ENCODE data around the gene AXIN2.

AXIN2 gene

DNA sequence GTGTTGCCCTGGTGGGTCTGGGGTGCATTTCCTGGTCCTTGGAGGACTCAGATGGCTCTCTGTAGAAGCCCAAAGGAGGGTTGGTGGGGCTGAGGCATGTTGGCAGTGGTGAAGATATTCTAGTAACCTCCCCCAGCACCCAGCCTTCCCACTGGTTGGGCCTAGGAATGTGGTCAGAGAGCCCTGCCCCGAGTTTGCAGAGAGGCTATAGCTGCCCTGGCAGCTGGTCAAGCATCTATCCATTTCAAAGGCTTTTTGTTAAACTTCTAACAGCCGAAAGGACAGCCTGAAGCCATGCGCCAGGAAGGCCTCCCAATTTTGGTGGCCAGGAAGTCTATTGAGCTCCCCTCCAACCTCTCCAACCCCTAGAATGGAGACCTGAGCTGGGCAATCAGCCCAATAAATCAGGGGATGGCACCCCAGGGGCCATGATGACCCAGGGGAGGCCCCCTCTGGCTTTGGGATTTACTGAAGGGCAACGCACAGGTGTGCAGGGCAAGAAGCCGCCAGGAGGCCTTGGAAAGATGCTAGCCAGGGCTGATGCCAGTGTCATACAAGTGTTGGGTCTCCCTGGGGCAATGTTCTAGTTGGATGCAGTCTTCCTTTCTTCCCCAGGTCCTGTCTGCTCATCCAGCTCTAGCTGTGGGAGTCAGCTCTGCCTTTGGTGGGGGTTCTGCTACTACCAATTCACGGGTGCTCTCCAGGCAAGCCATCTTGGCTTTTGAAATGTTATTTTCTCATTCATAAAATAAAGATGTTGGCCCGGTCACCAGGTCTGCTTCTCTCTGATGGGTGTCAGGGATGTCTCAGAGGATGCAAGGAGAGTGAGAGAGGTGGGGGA is 30.9 kb upstream of the AXIN2 start:
- WGBS (ENCODE audit: insufficient coverage): 96% methylated on average over 5 of the region's 7 CpGs
- no peaks in the 10 kb centered on the region for H3K36me3 ChIP-seq (ENCODE audit: control insufficient read depth in 4 of 4, insufficient read depth in 4 of 4, low read length in 3 of 4)
- peaks cover 0 to 10% (median 7%) of the 10 kb centered on the region in 4 experiments for H3K4me1 ChIP-seq (ENCODE audit: control extremely low read depth in 1 of 4, control insufficient read depth in 4 of 4, insufficient read depth in 4 of 4, low read length in 3 of 4)
- no peak overlapping the region for H3K4me3 ChIP-seq (ENCODE audit: control insufficient read depth in 1 of 7, extremely low read depth in 1 of 7, insufficient read depth in 4 of 7, low read depth in 2 of 7, low read length in 6 of 7)
- no peaks in the 10 kb centered on the region for H3K9me3 ChIP-seq (ENCODE audit: control extremely low read depth in 1 of 5, control insufficient read depth in 4 of 5, insufficient read depth in 2 of 5, low read depth in 1 of 5, low read length in 4 of 5)
- DNase-seq: no peak
- H3K27me3 ChIP-seq (replicated peaks in 2 of 5; ENCODE audit: control insufficient read depth in 4 of 5, insufficient read depth in 5 of 5, low read length in 4 of 5): peaks cover 0 to 28% (median 14%) of the 10 kb centered on the region in 5 experiments
- ChIA-PET CTCF (no interaction called here), POLR2A (no interaction called here)
- no peak overlapping the region for H3K27ac ChIP-seq (ENCODE audit: insufficient read depth in 1 of 2, low read depth in 1 of 2, low read length in 2 of 2, poor library complexity in 1 of 2, severe bottlenecking in 2 of 2)

DNA sequence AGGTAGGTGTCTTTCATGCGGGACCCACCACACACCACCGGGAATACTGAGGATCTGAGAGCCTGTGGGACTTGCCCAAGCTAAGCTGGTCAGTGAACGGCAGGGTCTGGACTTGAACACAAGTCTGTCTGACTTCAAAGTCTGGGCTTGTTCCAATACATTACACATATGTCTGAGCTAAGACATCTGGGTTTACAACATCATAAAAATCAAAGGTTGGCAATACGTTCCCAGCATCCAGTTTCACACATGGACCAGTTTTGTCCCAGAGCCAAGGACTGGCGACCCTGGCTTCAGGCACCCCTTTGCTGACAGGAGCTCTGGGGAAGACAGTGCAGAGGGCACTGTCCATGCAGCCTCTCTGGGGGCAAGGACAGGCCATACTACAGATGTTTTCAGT is 27.9 kb upstream of the AXIN2 start:
- Histone ChIP-seq H3K4me3 (ENCODE audit: control insufficient read depth in 1 of 7, extremely low read depth in 1 of 7, insufficient read depth in 4 of 7, low read depth in 2 of 7, low read length in 6 of 7) (no peak overlapping the region), H3K4me1 (ENCODE audit: control extremely low read depth in 1 of 4, control insufficient read depth in 4 of 4, insufficient read depth in 4 of 4, low read length in 3 of 4) (peaks cover 0 to 8% (median 7%) of the 10 kb centered on the region in 4 experiments), H3K36me3 (ENCODE audit: control insufficient read depth in 4 of 4, insufficient read depth in 4 of 4, low read length in 3 of 4) (no peaks in the 10 kb centered on the region), H3K27me3 (replicated peaks in 2 of 5; ENCODE audit: control insufficient read depth in 4 of 5, insufficient read depth in 5 of 5, low read length in 4 of 5) (peaks cover 0 to 22% (median 13%) of the 10 kb centered on the region in 5 experiments), H3K9me3 (ENCODE audit: control extremely low read depth in 1 of 5, control insufficient read depth in 4 of 5, insufficient read depth in 2 of 5, low read depth in 1 of 5, low read length in 4 of 5) (no peaks in the 10 kb centered on the region), H3K27ac (ENCODE audit: insufficient read depth in 1 of 2, low read depth in 1 of 2, low read length in 2 of 2, poor library complexity in 1 of 2, severe bottlenecking in 2 of 2) (no peak overlapping the region)
- ChIA-PET POLR2A (no interaction called here), CTCF (no interaction called here)
- 93% methylated on average over 5 of the region's 5 CpGs for WGBS (ENCODE audit: insufficient coverage)
- no peak for DNase-seq

DNA sequence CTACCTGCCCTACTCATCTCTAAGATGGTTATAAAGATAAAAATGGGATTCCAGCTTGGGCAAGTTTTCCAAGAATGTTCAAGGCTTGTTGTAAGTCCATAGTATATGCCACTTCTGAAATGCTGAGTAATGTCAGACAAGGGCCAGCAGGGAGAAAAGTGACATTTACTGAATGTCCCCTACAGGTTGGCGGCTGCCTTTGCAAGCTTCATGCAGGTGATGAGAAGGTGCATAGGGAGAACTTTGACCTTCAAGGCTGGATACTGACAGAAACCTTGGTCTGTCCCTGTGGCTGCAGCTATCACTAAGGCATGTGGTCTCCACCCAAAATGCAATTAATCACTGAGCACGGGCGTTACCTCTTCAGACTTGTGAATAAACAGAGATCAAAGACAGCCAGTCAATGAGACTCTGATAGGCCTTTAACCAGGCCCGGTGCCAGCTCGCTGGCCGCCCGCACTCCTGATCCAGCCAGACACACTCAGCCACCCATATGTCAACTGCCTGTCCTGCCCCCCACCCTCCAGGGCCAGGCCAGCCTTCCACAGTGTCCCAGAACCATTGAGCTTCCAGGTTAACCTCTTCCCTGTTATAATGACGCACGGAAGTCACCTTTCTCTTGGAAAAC is 26.8 kb upstream of the AXIN2 start:
- CTCF ChIA-PET: interaction anchor here (0.5 to 1.3 kb wide), 2 partner anchors 10 to 479 kb away, joined by 3 to 4 read pairs; no protein-coding TSS in a partner anchor
- Histone ChIP-seq H3K36me3 (ENCODE audit: control insufficient read depth in 4 of 4, insufficient read depth in 4 of 4, low read length in 3 of 4) (no peaks in the 10 kb centered on the region), H3K4me1 (ENCODE audit: control extremely low read depth in 1 of 4, control insufficient read depth in 4 of 4, insufficient read depth in 4 of 4, low read length in 3 of 4) (no peaks in the 10 kb centered on the region), H3K4me3 (ENCODE audit: control insufficient read depth in 1 of 7, extremely low read depth in 1 of 7, insufficient read depth in 4 of 7, low read depth in 2 of 7, low read length in 6 of 7) (no peak overlapping the region), H3K27me3 (replicated peaks in 2 of 5; ENCODE audit: control insufficient read depth in 4 of 5, insufficient read depth in 5 of 5, low read length in 4 of 5) (peaks cover 0 to 14% (median 6%) of the 10 kb centered on the region in 5 experiments), H3K9me3 (ENCODE audit: control extremely low read depth in 1 of 5, control insufficient read depth in 4 of 5, insufficient read depth in 2 of 5, low read depth in 1 of 5, low read length in 4 of 5) (no peaks in the 10 kb centered on the region), H3K27ac (ENCODE audit: insufficient read depth in 1 of 2, low read depth in 1 of 2, low read length in 2 of 2, poor library complexity in 1 of 2, severe bottlenecking in 2 of 2) (no peak overlapping the region)
- 95% methylated on average over 9 of the region's 9 CpGs for WGBS (ENCODE audit: insufficient coverage)
- DNase-seq: no peak
- POLR2A ChIA-PET: no interaction called here

DNA sequence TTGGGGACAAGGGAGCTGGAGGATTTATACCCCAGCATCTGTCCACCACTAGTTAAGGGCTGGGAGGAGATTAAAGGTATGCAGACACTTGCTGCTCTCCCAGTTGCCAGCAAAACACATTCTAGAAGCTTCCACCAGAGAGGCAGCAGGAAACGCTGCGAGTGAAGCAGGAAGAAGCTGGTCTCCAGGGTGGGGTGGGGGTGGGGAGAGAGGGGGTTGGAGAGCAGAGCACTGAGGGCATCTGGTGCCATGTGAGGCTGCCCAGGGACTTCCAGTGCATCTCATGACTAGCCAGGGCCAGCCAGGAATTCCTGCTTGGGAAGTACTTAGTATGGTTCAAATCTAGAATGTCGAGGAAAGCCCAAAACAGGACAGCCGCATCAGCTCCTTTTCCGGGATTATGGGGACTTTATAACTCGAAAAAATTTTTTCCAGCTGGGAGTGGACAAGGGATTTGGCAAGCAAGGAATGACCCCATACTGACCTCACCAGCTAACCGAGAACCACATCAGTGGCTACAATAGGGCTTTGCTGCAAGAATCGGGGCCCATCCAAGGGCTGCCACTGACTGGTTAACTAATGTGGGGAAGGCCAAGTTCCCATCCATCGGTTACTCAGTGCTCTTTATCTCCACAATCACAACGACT is 26.2 kb upstream of the AXIN2 start:
- Histone ChIP-seq H3K36me3 (ENCODE audit: control insufficient read depth in 4 of 4, insufficient read depth in 4 of 4, low read length in 3 of 4) (no peaks in the 10 kb centered on the region), H3K4me3 (ENCODE audit: control insufficient read depth in 1 of 7, extremely low read depth in 1 of 7, insufficient read depth in 4 of 7, low read depth in 2 of 7, low read length in 6 of 7) (no peak overlapping the region), H3K27ac (ENCODE audit: insufficient read depth in 1 of 2, low read depth in 1 of 2, low read length in 2 of 2, poor library complexity in 1 of 2, severe bottlenecking in 2 of 2) (no peak overlapping the region), H3K27me3 (replicated peaks in 2 of 5; ENCODE audit: control insufficient read depth in 4 of 5, insufficient read depth in 5 of 5, low read length in 4 of 5) (peaks cover 0 to 8% (median 2%) of the 10 kb centered on the region in 5 experiments), H3K4me1 (ENCODE audit: control extremely low read depth in 1 of 4, control insufficient read depth in 4 of 4, insufficient read depth in 4 of 4, low read length in 3 of 4) (no peaks in the 10 kb centered on the region), H3K9me3 (ENCODE audit: control extremely low read depth in 1 of 5, control insufficient read depth in 4 of 5, insufficient read depth in 2 of 5, low read depth in 1 of 5, low read length in 4 of 5) (no peaks in the 10 kb centered on the region)
- DNase-seq: no peak
- ChIA-PET POLR2A (no interaction called here), CTCF (interaction anchor here (1.3 kb wide), 1 partner anchor 9 kb away, joined by 4 read pairs; no protein-coding TSS in a partner anchor)
- 79% methylated on average over 7 of the region's 10 CpGs for WGBS (ENCODE audit: insufficient coverage)

DNA sequence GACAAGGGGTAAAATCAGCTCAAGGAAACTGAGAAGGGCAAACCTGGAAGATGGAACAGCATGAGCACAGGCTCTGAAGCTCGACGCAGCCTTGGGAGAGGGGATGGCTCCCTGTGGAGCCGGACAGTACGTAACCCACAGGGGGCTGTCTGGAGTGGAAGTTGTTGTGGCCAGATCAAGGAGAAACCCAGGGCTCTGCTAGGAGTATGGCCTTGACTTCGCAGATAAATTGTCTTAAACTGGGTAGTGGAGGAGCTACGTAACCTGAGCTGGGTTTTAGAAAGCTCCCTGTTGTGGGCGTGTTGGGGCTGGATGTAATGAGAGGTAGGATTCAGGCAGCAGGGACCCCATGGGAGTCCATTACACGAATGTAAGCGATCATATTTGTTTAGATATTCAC is 25.5 kb upstream of the AXIN2 start:
- no peaks in the 10 kb centered on the region for H3K4me1 ChIP-seq (ENCODE audit: control extremely low read depth in 1 of 4, control insufficient read depth in 4 of 4, insufficient read depth in 4 of 4, low read length in 3 of 4)
- DNase-seq: no peak
- WGBS (ENCODE audit: insufficient coverage): 98% methylated on average over 6 of the region's 9 CpGs
- ChIA-PET POLR2A (no interaction called here), CTCF (no interaction called here)
- peaks cover 0 to 2% (median 0%) of the 10 kb centered on the region in 5 experiments for H3K27me3 ChIP-seq (replicated peaks in 2 of 5; ENCODE audit: control insufficient read depth in 4 of 5, insufficient read depth in 5 of 5, low read length in 4 of 5)
- no peak overlapping the region for H3K4me3 ChIP-seq (ENCODE audit: control insufficient read depth in 1 of 7, extremely low read depth in 1 of 7, insufficient read depth in 4 of 7, low read depth in 2 of 7, low read length in 6 of 7)
- H3K27ac ChIP-seq (ENCODE audit: insufficient read depth in 1 of 2, low read depth in 1 of 2, low read length in 2 of 2, poor library complexity in 1 of 2, severe bottlenecking in 2 of 2): no peak overlapping the region
- H3K36me3 ChIP-seq (ENCODE audit: control insufficient read depth in 4 of 4, insufficient read depth in 4 of 4, low read length in 3 of 4): no peaks in the 10 kb centered on the region
- no peaks in the 10 kb centered on the region for H3K9me3 ChIP-seq (ENCODE audit: control extremely low read depth in 1 of 5, control insufficient read depth in 4 of 5, insufficient read depth in 2 of 5, low read depth in 1 of 5, low read length in 4 of 5)

DNA sequence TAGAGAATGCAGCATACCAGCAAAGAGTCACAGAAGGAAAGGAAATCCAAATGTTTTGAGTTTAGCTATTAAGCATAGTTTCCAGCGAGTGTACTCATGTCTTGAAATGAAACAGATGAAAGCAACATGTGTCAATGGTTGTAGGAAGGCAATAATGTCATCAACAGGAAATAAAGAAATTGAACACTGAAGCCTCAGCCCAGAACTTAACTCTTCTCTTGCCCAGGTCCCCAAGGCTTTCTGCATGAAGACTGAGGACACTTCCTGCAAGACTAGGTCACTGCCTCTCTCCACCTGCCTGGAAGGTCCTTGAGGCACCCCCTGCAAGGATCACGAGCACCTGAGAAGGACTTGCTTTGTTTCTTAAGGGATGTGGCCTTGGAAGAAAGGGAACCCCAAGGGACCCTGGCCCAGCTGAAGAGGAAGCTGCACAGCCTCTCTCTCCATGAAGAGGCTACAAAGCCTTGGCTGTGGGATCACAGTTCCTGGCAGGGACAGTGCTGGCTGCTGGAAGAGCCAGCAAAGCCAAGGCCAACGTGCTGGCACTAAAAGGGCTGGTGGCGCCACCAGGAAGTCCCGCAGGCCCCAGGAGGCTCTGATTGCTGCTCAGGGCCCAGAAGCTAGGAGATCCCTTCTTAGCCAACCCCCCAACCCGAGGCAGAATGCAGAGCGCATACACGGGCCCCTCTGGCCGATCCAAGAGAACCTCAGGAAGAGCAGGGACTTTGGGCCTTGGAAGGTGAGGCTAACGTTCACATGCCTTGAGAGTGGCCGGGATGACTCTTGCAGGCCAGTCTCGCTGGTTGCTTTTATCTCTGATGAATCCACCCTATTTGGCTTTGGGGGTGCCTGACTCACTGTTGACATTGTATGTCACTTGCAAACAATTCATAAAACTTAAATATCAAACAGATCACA is 23.4 kb upstream of the AXIN2 start:
- Histone ChIP-seq H3K4me1 (ENCODE audit: control extremely low read depth in 1 of 4, control insufficient read depth in 4 of 4, insufficient read depth in 4 of 4, low read length in 3 of 4) (no peaks in the 10 kb centered on the region), H3K27me3 (replicated peaks in 2 of 5; ENCODE audit: control insufficient read depth in 4 of 5, insufficient read depth in 5 of 5, low read length in 4 of 5) (no peaks in the 10 kb centered on the region), H3K27ac (ENCODE audit: insufficient read depth in 1 of 2, low read depth in 1 of 2, low read length in 2 of 2, poor library complexity in 1 of 2, severe bottlenecking in 2 of 2) (no peak overlapping the region), H3K9me3 (ENCODE audit: control extremely low read depth in 1 of 5, control insufficient read depth in 4 of 5, insufficient read depth in 2 of 5, low read depth in 1 of 5, low read length in 4 of 5) (no peaks in the 10 kb centered on the region), H3K36me3 (ENCODE audit: control insufficient read depth in 4 of 4, insufficient read depth in 4 of 4, low read length in 3 of 4) (no peaks in the 10 kb centered on the region), H3K4me3 (ENCODE audit: control insufficient read depth in 1 of 7, extremely low read depth in 1 of 7, insufficient read depth in 4 of 7, low read depth in 2 of 7, low read length in 6 of 7) (no peak overlapping the region)
- 93% methylated on average over 10 of the region's 12 CpGs for WGBS (ENCODE audit: insufficient coverage)
- DNase-seq: no peak
- ChIA-PET CTCF (no interaction called here), POLR2A (no interaction called here)

Measured in common myeloid progenitor, CD34-positive (primary cell).